ENCODE measurements around the gene ABCC8.

ABCC8 gene

GRCh38 chr11:17513853-17514252 lies 37.2 kb upstream of the ABCC8 start:
- DNase-seq (ENCODE audit: low read depth) = no peak
- in situ Hi-C loops (cut with HindIII; ENCODE audit: low sequenced_read_pairs) = no loop called here
- no peak for TF ChIP-seq CTCF (IDR thresholded peaks at IDR 0.05; ENCODE audit: low read depth, low read length, missing control alignments)
- no peak overlapping the region for H3K4me3 ChIP-seq (ENCODE audit: low read depth, low read length)

- DNase-seq (ENCODE audit: low read depth) = no peak
- TF ChIP-seq CTCF (IDR thresholded peaks at IDR 0.05; ENCODE audit: low read depth, low read length, missing control alignments) = no peak
- H3K4me3 ChIP-seq (ENCODE audit: low read depth, low read length) = no peak overlapping the region
- in situ Hi-C loops (cut with HindIII; ENCODE audit: low sequenced_read_pairs) = no loop called here
Observed at GRCh38 chr11:17512101-17512500, 35.5 kb upstream of the ABCC8 start.

GRCh38 chr11:17511571-17511970 lies 34.9 kb upstream of the ABCC8 start:
- no peak for TF ChIP-seq CTCF (IDR thresholded peaks at IDR 0.05; ENCODE audit: low read depth, low read length, missing control alignments)
- in situ Hi-C loops (cut with HindIII; ENCODE audit: low sequenced_read_pairs) = no loop called here

GRCh38 chr11:17510507-17511206 lies 34.0 kb upstream of the ABCC8 start:
- no peak for DNase-seq (ENCODE audit: low read depth)
- in situ Hi-C loops (cut with HindIII; ENCODE audit: low sequenced_read_pairs) = no loop called here
- no peak for TF ChIP-seq CTCF (IDR thresholded peaks at IDR 0.05; ENCODE audit: low read depth, low read length, missing control alignments)

More at GRCh38 chr11:17511571-17511970, 34.9 kb upstream of the ABCC8 start:
- H3K4me3 ChIP-seq (ENCODE audit: low read depth, low read length) = no peak overlapping the region
- DNase-seq (ENCODE audit: low read depth) = no peak

GRCh38 chr11:17508791-17509190 lies 32.1 kb upstream of the ABCC8 start:
- H3K4me3 ChIP-seq (ENCODE audit: low read depth, low read length) = no peak overlapping the region
- DNase-seq (ENCODE audit: low read depth) = no peak
- TF ChIP-seq CTCF (IDR thresholded peaks at IDR 0.05; ENCODE audit: low read depth, low read length, missing control alignments) = no peak
- in situ Hi-C loops (cut with HindIII; ENCODE audit: low sequenced_read_pairs) = no loop called here

More at GRCh38 chr11:17510507-17511206, 34.0 kb upstream of the ABCC8 start:
- no peak overlapping the region for H3K4me3 ChIP-seq (ENCODE audit: low read depth, low read length)

GRCh38 chr11:17508306-17508705 lies 31.7 kb upstream of the ABCC8 start:
- TF ChIP-seq CTCF (IDR thresholded peaks at IDR 0.05; ENCODE audit: low read depth, low read length, missing control alignments) = no peak
- H3K4me3 ChIP-seq (ENCODE audit: low read depth, low read length) = no peak overlapping the region
- in situ Hi-C loops (cut with HindIII; ENCODE audit: low sequenced_read_pairs) = no loop called here
- no peak for DNase-seq (ENCODE audit: low read depth)

Measured in astrocyte of the cerebellum (primary cell).